Transverse colon (tissue), 3 donors: ENCODE measurements around the gene ZNF385B.

ENCODE experiments used
- CTCF ChIP-seq, 5 experiments: fragments of 200-600 bp in 3 of 5; fragments of 450-650 bp in 2 of 5; sonication (generic) in 3 of 5; IDR thresholded peaks; 1 replicate in 2 of 5; 2 replicates in 3 of 5; pipeline ENCODE4 v1.5.1; 2016 to 2017; ENCODE audit warnings: antibody characterized with exemption in 5 of 5, inconsistent platforms in 3 of 5, mild to moderate bottlenecking in 2 of 5, moderate library complexity in 1 of 5
- POLR2A ChIP-seq: fragments of 450-650 bp; IDR thresholded peaks from one replicate; pipeline ENCODE4 v1.6.1; 2016; ENCODE audit warnings: antibody characterized with exemption, mild to moderate bottlenecking, moderate library complexity

GRCh38 chr2:179555691-179556283 is 305.6 kb downstream of the ZNF385B start:
- TF ChIP-seq CTCF (IDR thresholded peaks at IDR 0.05), result no peak
- TF ChIP-seq POLR2A, result no peak
